Loucy (cell line): ENCODE measurements around the gene DENND4A.

ENCODE experiments used
- CTCF ChIP-seq: fragments of 200-600 bp; sonication (generic); conservative IDR thresholded peaks from 2 replicates; pipeline ENCODE4 v1.5.1; 2014; ENCODE audit warnings: mild to moderate bottlenecking, antibody characterized with exemption, low read length
- EZH2phosphoT487 ChIP-seq: fragments of 200-600 bp; IDR thresholded peaks from 2 replicates; pipeline ENCODE4 v1.6.1; 2018; ENCODE audit warnings: antibody characterized with exemption, mild to moderate bottlenecking, moderate library complexity, borderline replicate concordance

GRCh38 chr15:65612949-65613744, 178.9 kb downstream of the DENND4A start:
- TF ChIP-seq CTCF (no peak), EZH2phosphoT487 (no peak)
